Islet precursor cell (in vitro differentiated cells): ENCODE results near the gene EYA3.

Source experiments
- DNase-seq: peaks from one replicate; pipeline ENCODE4 v3.0.0-alpha.2; 2018

EYA3 gene

DNA sequence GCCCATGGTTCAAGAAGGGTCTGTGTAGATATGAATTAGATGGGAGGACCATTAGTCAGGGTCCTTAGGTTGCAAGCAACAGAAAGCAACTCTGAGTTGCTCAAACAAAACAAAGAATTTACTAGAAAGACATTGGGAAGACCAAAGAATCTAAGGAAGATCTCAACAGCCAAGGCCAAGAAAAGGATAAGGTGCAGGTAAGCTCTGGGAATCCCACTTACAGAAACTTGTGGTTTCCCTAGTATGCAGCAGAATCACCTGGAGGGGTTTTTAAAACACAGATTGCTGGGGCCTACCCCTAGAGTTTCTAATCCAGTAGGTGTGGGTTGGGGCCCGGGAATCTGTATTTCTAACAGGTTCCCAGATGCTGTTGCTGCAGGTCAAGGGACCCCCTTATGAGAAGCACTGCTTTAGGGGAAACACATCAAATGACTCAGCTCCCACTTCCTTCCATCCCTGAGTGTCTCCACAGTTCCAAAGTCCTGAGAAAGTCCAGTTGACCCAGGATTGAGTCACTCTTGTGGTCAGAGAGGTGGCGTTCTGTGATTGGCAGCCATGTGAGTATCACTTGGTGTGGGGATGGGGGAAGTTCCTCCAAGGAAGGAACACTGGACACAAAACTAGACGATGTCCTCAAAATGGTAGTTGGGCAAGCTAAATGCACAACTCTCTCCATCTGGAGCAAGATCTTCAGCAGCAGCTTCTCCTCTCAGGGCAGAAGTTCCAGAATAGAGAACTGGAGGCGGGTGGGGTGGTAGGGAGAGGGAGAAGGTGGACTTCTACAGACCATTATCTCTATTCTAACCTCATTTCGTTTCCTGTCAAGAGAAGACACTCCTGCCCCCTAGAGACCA lies 24.2 kb upstream of the EYA3 start:
- DNase-seq = peak; percentile 52

- DNase-seq = no peak
Observed at GRCh38 chr1:28111157-28111556, 22.7 kb upstream of the EYA3 start.

DNA sequence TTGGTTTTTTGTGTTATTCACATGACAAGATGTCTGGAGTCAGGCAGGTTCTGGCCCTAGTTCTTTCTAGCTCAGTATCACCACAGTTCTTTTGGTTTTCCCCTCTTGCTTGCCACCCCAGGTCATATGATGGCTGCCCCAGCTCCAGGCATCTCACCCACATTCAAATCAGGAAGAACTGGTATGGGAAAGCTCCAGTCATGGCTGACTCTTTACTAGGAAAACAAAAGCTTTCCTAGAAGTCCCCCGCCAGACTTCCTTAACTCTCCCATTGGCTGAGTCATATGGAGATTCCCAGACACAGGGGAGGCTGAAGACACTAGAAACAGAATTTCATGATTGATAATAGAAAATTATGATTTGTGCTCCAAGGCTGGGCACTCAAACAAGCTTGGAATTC lies 22.1 kb upstream of the EYA3 start:
- peak; percentile 50 for DNase-seq

DNA sequence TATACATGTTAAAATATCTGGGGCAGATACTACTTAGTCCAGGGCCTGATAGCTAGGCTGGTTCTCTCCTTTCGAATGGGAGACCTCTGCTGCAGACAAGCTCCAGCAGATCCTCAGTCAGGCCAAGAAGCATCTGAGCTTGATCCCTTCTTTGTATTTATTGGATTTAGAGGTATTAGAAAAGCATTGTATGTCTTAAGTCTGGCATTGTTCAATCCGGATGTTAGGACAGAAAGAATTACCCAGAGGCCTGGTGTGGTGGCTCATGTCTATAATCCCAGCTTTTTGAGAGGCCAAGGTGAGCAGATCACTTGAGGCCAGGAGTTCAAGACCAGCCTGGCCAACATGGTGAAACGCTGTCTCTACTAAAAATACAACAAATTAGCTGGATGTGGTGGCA lies 21.2 kb upstream of the EYA3 start:
- DNase-seq = no peak

- DNase-seq = no peak
Observed at GRCh38 chr1:28108001-28108400, 19.6 kb upstream of the EYA3 start.

DNA sequence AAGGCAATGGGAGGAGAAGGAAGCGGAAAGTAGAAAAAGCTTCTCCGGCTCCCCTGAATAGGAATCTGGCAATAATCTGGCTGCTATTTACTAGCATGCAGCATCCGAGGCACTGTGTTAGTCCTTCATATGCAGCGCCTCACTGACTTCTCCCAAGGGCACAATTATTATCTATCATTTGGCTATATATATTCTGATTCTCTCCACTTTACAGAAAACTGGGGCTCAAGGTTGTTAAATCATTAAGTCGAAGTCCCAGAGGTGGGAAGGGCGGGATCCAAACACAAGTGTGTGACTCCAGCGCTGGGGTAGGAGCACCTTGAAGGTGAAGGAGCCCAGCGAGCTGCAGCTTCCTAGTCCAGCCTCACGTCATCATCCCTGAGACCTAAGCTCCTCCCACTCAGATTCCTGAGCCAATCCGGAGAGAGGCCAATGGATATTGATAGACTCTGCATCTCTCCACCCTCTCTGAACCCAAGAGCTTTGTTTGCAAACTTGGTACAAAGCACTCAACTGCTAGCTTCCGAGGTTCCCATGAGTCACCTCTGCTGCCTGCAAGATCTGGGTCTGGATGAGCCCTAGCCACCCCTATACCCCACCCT lies 16.6 kb upstream of the EYA3 start:
- peak; percentile 91 for DNase-seq

- no peak for DNase-seq
Observed at GRCh38 chr1:28102189-28102588, 13.8 kb upstream of the EYA3 start.

DNA sequence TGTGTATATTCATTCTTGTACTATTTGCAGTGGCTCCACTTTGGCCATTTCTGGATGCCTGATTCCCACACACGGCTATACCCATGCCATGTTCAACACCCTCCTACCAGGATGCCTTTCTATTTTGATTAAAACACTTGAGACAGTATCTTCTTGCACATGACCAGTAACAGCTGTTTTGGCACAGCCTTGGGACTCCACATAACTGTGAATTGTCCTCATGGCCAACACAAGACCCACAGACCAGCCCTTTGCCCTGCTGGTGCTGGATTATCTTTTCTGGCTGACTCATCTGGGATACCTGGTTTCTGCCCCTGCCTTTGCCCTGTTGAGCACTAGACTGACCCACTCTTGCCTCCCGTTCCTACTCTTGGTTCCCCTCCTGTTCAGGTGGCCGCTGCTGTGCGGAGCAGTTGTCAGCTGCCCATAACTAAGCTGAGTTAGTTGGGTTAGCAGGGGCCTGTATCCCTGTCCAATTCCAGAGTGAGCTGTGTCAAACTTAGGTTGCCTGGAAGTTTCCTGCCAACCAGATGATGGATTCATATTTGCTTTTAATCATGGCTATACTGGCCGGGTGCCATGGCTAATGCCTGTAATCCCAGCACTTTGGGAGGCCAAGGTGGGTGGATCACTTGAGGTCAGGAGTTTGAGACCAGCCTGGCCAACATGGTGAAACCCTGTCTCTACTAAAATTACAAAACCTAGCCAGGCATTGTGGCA lies 10.8 kb upstream of the EYA3 start:
- DNase-seq = no peak

DNA sequence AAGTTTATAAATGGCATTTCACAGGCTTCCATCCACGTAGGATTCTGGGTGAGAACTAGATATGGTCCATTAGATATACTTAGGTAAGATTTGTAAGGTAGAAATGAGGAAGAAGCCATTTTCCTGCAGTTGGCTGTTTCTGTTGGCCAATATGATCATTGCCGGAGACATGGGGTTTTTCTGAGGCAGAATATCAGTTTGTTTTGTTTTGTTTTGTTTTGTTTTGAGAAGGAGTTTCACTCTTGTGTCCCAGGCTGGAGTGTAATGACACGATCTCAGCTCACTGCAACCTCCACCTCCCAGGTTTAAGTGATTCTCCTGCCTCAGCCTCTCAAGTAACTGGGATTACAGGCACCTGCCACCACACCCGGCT lies 8.7 kb upstream of the EYA3 start:
- DNase-seq = no peak

GRCh38 chr1:28096210-28097099 lies 8.0 kb upstream of the EYA3 start:
- DNase-seq = no peak

DNA sequence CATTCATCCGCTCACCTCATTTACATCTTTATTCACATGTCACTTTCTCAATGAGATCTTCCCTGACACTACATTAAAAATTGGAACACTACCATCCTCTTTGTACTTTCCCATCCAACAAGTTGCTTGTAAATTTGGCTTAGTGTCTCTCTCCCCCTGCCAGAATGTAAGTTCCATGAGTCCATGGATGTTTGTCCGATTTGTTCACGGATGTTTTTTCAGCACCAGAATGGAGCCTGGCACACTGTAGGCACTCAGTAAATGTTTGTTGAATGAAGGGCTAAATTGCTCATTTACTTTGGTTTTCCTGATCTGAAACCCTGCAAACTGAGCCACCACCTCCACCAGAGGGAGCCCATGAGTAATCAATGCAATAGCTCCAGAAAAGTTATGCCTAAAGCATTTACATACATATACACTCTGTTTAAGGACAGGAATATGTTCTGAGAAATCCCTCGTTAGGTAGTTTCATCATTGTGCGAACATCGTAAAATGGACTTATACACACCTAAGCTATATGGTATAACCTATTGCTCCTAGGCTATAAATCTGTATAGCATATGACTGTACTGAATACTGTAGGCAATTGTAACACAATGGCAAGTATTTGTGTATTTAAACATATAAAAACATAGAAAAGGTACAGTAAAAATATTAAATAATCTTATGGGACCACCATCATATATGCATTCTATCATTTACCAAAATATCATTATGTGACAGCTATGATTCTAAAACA lies 2.8 kb upstream of the EYA3 start:
- DNase-seq = peak; percentile 77

DNA sequence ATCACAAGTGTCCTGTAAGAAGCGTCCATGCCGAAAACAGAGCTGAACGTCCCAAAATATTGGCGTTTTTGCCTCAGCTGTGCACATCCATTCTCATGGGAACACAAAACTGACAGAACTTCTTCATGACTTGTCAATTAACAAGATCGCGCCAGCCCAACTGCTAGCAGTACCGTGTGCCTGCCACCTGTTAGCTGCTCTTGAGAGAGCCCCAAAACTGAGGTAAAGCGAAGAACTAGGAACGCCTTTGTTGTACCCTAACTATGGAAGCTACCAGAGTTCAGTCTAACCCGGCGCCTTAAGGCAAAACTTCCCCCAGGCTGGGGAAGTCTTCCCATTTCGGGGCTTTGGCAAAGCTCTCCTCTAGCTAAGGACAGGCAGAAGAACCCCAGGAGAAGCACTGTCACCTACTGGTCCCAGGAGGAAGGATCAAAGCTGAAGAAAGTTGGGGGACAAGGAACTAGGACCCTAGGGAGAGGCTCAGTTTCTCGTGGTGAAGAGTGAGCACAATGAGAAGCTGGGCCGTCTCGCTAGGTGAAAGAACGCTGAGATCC lies 719 bp downstream of the EYA3 start:
- peak; percentile 50 for DNase-seq

DNA sequence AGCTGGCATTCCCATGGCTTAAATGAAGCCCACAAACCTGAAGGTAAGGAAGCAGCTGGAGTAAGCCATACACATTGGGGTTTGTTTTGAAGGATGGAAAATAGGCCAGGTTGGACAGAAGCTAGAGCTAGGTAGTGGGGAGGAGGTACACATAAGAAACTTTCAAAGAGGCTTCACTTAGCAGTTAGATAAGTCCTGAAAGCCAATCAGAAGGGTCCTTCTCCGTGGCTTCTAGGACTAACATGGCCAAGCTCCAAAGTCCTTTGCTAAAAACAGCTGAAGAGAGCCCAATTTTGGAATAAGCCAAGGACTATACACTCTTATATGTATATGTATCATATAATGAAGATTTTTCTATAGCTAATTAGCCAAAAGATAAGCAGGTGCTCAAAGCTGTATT lies 1.8 kb downstream of the EYA3 start:
- DNase-seq = no peak

- no peak for DNase-seq
Observed at GRCh38 chr1:28085129-28085528, 3.3 kb downstream of the EYA3 start.

DNA sequence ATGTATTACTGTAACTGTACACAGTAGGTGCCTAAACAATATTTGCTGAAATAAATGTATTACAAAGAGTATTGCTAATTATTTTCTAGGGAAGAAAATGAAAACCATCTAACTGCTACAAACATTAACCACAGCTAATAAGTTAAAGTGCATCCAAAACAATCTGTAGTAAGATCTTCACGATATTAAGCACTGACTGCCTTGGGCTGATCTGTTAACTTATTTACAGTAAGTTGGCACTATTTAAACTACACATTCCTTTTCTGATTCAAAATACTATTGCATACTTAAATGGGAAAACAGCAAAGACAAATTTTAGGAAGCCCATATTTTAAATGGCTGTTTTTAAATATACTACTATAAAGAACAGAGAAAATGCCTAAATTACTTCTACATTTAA lies 4.5 kb downstream of the EYA3 start:
- DNase-seq = no peak

DNA sequence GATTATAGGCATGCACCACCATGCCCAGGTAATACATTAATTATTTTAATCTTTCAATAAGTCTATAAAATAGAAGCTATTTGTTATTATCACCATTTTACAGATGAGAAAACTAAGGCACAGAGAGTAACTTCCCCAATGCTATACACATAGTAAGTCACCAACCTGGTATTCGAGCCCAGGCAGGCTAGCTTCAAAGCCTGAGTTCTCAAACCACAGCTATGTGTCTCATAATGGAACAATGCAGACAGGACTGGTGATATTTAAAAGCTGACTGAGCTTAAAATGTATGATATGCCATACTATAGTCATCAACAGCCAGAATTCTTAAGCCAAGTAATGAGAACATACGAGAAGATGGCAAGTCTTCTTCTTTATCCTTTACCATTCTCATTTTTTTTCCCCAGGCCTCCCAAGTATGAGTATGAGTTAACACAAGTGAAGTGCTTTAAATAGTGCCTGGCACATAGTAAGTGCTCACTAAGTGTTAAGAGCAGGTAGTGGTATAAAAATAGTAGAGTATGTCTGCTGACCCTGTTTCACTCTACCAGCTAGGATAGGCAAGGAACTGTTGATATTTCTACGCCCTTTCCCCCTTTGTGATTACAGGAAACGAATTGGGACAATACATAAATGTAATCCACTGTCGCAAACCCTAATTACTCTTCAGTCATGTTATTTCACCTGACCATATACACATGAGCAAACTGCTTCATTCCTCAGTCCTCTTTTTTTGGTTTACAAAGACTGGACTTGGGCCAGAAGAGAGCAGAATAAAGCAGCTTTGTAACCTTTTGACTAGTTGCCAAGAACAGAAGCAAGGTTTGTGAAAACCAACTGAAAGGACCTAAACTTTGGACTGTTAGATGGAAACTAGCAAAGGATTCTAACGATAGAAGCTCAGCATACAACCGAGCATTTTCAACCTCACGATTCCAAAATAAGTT lies 9.5 kb downstream of the EYA3 start:
- no peak for DNase-seq

- DNase-seq = no peak
Observed at GRCh38 chr1:28078262-28078661, 10.1 kb downstream of the EYA3 start.

DNA sequence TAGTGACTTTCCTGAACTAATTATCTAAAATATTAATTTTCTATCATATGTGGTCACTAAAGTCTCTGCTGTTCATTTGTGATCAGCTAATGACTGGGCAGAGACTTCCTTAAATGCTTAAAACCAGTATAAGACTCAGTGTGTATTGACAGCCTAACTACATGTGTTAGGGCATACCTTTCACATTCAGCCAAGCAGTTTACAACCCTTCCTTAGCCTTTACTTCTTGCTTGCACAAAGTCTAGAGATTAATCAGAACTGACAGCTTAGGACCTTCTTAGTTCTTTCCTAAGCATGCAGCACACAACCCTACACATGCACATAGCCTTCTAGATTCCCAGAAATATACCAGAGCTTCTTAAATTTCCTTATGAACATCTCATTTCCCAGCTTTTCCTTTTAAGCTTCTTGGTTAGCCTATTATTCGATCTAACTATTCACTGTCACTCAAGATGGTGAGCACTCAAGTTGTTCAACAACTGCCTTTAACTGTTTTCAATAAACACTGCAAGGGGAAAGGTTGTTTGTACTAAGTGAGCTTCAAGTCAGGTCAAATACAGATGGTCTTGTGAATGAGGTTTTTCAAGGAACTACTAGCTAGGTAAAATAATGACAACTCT lies 13.4 kb downstream of the EYA3 start:
- no peak for DNase-seq

- DNase-seq = no peak
Observed at GRCh38 chr1:28073867-28074266, 14.5 kb downstream of the EYA3 start.

DNA sequence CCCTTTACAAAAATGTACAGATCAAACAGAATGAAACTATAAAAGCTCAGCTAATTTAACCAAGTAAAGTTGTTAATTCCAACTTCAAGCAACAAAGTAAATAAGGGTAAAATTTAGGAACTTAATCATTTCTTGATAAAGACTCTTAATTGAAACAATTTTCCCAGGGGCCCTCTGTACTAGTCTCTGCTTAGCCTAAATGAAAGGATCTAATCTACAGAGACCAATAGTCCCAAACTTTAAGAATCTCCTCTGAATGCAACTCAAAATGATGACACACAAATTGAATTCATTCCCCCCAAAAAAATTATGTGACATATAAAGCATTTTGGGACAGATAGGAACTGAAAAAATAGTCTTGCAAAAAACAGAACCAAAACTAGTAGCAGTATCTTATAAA lies 16.6 kb downstream of the EYA3 start:
- DNase-seq = no peak
